Loucy (cell line): ENCODE data around the gene CNKSR3.
A peak's percentile ranks its signal among the peaks of the same experiment; 100 is the strongest.

Experiments used
- H2AFZ ChIP-seq: fragments of 200-600 bp; sonication (generic); 2 replicates; pipeline ENCODE4 v1.6.0; 2016; ENCODE audit warnings: antibody characterized with exemption, mild to moderate bottlenecking, low read length, moderate library complexity
- H3F3A ChIP-seq: fragments of 200-600 bp; 2 replicates; pipeline ENCODE4 v1.6.0; 2016; ENCODE audit warnings: antibody characterized with exemption, low read depth, mild to moderate bottlenecking
- H3K27me3 ChIP-seq: fragments of 200-600 bp; sonication (generic); 2 replicates; pipeline ENCODE4 v1.6.1; 2014; ENCODE audit warnings: low read length, mild to moderate bottlenecking; ENCODE audit not compliant: insufficient read depth, poor library complexity, severe bottlenecking
- H3K36me3 ChIP-seq: fragments of 200-600 bp; sonication (generic); 2 replicates; pipeline ENCODE4 v1.6.1; 2016; ENCODE audit warnings: low read length; ENCODE audit not compliant: insufficient read depth
- H3K4me1 ChIP-seq: fragments of 200-600 bp; sonication (generic); 2 replicates; pipeline ENCODE4 v1.5.1; 2014; ENCODE audit warnings: low read length, mild to moderate bottlenecking; ENCODE audit not compliant: insufficient read depth, poor library complexity, severe bottlenecking
- H3K4me2 ChIP-seq: fragments of 200-600 bp; sonication (generic); 2 replicates; pipeline ENCODE4 v1.6.0; 2014; ENCODE audit warnings: antibody characterized with exemption, low read length, low read depth, mild to moderate bottlenecking; ENCODE audit not compliant: poor library complexity, severe bottlenecking
- H3K4me3 ChIP-seq: fragments of 200-600 bp; sonication (generic); 2 replicates; pipeline ENCODE4 v1.5.1; 2014; ENCODE audit warnings: low read length, mild to moderate bottlenecking, mixed read lengths; ENCODE audit not compliant: poor library complexity, severe bottlenecking
- H3K79me2 ChIP-seq: fragments of 200-600 bp; sonication (generic); 2 replicates; pipeline ENCODE4 v1.6.1; 2014; ENCODE audit warnings: low read length; ENCODE audit not compliant: insufficient read depth
- H3K9ac ChIP-seq: fragments of 200-600 bp; sonication (generic); 2 replicates; pipeline ENCODE4 v1.6.0; 2014; ENCODE audit warnings: mild to moderate bottlenecking, low read depth, low read length, moderate library complexity; ENCODE audit not compliant: poor library complexity, severe bottlenecking
- H3K9me2 ChIP-seq: fragments of 200-600 bp; sonication (generic); replicated peaks from 2 replicates; pipeline ENCODE4 v1.6.1; 2016; ENCODE audit warnings: low read depth, low read length, mixed read lengths
- H3K9me3 ChIP-seq: fragments of 200-600 bp; sonication (generic); 2 replicates; pipeline ENCODE4 v1.6.1; 2014; ENCODE audit warnings: mild to moderate bottlenecking, antibody characterized with exemption, low read length, low read depth; ENCODE audit not compliant: insufficient read depth
- H4K20me1 ChIP-seq: fragments of 200-600 bp; sonication (generic); 2 replicates; pipeline ENCODE4 v1.6.0; 2014; ENCODE audit warnings: antibody characterized with exemption, low read length, mild to moderate bottlenecking; ENCODE audit not compliant: insufficient read depth, poor library complexity, severe bottlenecking
- EZH2phosphoT487 ChIP-seq: fragments of 200-600 bp; IDR thresholded peaks from 2 replicates; pipeline ENCODE4 v1.6.1; 2018; ENCODE audit warnings: antibody characterized with exemption, mild to moderate bottlenecking, moderate library complexity, borderline replicate concordance
- TF ChIP-seq, protein P1 (sequence below): fragments of 200-600 bp; sonication (generic); conservative IDR thresholded peaks from 2 replicates; pipeline ENCODE4 v1.5.1; 2014; ENCODE audit warnings: mild to moderate bottlenecking, antibody characterized with exemption, low read length

Gene CNKSR3

DNA sequence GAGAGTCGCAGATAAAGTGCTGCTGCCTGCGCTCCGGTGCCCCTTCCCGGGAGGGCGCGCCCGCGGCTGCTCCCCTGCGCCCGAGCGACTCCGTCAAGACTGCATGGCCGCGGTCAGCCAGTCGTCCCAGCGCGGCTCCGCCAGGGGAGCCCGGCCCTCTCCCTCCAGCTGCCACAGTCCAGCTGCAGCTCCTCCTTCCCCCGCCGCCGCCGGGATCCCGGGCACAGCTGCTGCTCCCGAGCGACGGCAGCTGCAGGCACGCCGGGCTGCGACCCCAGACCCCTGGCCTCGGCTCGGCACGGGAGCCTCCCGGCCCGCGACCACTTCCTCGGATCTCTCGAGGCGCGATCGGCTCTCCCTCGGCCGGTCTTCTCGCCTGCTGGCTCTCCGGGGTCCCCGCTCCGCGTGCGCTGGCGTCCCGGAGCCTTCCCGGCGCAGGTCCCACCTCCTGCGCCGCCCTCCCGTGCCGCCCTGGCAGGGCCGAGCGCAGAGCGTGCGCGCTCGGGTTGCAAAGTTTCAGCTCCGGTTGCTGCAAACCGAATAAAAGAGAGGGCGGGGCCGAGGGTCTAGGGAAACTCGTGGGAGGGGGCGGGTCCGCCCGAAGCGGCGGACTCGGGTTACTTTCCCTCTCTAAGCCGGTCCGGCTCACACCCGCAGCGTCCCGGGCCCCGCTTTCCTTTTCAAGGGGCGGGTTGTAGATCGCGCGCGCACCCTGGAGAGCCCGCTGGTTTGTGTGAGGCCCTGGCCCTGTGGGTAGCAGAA, at the start of gene CNKSR3:
Gene CNKSR3, minus strand, starts transcription at position 542 of the 762 bp plus-strand sequence. CDS start 571 bp downstream, outside the sequence.
- Histone ChIP-seq H3K9ac (peak within 1 kb of the TSS; percentile 44), H4K20me1 (no peaks in the 10 kb centered on the region), H3K4me1 (peaks cover 7% of the 10 kb centered on the region), H3K4me2 (peak within 1 kb of the TSS; percentile 75), H3K27me3 (peaks cover 34% of the 10 kb centered on the region), H3F3A (no peaks in the 10 kb centered on the region), H3K9me3 (no peaks in the 10 kb centered on the region), H2AFZ (peak within 1 kb of the TSS; percentile 93), H3K9me2 (no peaks in the 10 kb centered on the region), H3K36me3 (no peaks in the 10 kb centered on the region), H3K4me3 (peak within 1 kb of the TSS; percentile 79), H3K79me2 (no peaks in the 10 kb centered on the region)
- TF ChIP-seq, protein P1, sequence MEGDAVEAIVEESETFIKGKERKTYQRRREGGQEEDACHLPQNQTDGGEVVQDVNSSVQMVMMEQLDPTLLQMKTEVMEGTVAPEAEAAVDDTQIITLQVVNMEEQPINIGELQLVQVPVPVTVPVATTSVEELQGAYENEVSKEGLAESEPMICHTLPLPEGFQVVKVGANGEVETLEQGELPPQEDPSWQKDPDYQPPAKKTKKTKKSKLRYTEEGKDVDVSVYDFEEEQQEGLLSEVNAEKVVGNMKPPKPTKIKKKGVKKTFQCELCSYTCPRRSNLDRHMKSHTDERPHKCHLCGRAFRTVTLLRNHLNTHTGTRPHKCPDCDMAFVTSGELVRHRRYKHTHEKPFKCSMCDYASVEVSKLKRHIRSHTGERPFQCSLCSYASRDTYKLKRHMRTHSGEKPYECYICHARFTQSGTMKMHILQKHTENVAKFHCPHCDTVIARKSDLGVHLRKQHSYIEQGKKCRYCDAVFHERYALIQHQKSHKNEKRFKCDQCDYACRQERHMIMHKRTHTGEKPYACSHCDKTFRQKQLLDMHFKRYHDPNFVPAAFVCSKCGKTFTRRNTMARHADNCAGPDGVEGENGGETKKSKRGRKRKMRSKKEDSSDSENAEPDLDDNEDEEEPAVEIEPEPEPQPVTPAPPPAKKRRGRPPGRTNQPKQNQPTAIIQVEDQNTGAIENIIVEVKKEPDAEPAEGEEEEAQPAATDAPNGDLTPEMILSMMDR: no peak
- no peak for TF ChIP-seq EZH2phosphoT487

DNA sequence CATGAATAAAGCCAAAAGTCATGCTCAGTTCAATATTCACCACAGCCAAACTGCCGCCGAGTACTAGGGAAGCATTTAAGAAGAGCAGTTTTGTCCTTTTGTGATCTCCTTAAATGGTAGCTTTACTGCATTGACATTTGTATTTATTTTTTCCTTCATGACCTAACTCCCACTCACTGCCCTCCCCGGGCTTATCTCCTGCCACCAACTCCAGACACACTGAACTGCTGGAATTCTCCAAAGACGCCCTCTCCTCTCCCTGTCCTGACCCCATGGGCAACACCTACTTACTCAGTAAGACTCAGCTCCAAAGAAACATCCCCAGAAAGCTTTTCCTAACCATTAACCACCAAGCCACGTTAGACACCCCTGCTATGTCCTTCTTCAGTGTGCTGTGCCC, 48.5 kb upstream of the CNKSR3 start:
- no peaks in the 10 kb centered on the region for H3K4me1 ChIP-seq
- no peak for TF ChIP-seq EZH2phosphoT487
- TF ChIP-seq, protein P1: no peak
- H4K20me1 ChIP-seq: no peaks in the 10 kb centered on the region
- H3K9ac ChIP-seq: no peak overlapping the region
- no peaks in the 10 kb centered on the region for H3K27me3 ChIP-seq
- H3K4me2 ChIP-seq: no peak overlapping the region
- H3K36me3 ChIP-seq: no peaks in the 10 kb centered on the region
- no peaks in the 10 kb centered on the region for H3K79me2 ChIP-seq
- no peaks in the 10 kb centered on the region for H3K9me2 ChIP-seq
- H3F3A ChIP-seq: no peaks in the 10 kb centered on the region
- H2AFZ ChIP-seq: no peak overlapping the region
- H3K9me3 ChIP-seq: no peaks in the 10 kb centered on the region
- H3K4me3 ChIP-seq: no peak overlapping the region

DNA sequence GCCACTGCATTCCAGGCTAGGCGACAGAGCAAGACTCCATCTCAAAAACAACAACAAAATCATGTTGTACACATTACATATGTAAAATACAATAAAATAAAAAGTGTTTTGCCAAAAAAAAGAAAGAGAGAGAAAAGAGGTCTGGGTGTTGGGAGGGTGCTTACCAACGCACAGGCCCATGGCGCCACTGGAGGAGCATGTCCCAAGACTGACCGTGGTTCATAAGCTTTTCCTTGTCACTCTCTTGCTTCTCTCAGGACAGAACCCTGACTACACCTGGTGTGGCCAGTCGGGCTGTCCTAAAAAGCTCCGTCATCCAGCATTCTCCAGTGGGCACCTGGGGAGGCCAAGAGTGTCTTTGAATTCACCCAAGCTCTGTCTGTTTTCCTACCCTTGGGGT, 48.0 kb upstream of the CNKSR3 start:
- Histone ChIP-seq H3K79me2 (no peaks in the 10 kb centered on the region), H2AFZ (no peak overlapping the region), H3K4me2 (no peak overlapping the region), H3K9me2 (no peaks in the 10 kb centered on the region), H3K4me1 (no peaks in the 10 kb centered on the region), H3K36me3 (no peaks in the 10 kb centered on the region), H3K4me3 (no peak overlapping the region), H4K20me1 (no peaks in the 10 kb centered on the region), H3K9me3 (no peaks in the 10 kb centered on the region), H3K27me3 (no peaks in the 10 kb centered on the region), H3K9ac (no peak overlapping the region), H3F3A (no peaks in the 10 kb centered on the region)
- TF ChIP-seq, protein P1: no peak
- TF ChIP-seq EZH2phosphoT487: no peak
